Superior temporal gyrus (tissue), 1 donor: ENCODE results near the gene PFKL.
"Not testable (repeated sequence)": the region's sequence is repeated elsewhere in the genome, so short reads cannot be mapped to it uniquely, and the experiment has no call there.

ENCODE experiments used
- DNase-seq: peaks from one replicate; pipeline ENCODE4 v3.0.0-alpha.2; 2016; ENCODE audit errors: extremely low spot score

PFKL gene

DNA sequence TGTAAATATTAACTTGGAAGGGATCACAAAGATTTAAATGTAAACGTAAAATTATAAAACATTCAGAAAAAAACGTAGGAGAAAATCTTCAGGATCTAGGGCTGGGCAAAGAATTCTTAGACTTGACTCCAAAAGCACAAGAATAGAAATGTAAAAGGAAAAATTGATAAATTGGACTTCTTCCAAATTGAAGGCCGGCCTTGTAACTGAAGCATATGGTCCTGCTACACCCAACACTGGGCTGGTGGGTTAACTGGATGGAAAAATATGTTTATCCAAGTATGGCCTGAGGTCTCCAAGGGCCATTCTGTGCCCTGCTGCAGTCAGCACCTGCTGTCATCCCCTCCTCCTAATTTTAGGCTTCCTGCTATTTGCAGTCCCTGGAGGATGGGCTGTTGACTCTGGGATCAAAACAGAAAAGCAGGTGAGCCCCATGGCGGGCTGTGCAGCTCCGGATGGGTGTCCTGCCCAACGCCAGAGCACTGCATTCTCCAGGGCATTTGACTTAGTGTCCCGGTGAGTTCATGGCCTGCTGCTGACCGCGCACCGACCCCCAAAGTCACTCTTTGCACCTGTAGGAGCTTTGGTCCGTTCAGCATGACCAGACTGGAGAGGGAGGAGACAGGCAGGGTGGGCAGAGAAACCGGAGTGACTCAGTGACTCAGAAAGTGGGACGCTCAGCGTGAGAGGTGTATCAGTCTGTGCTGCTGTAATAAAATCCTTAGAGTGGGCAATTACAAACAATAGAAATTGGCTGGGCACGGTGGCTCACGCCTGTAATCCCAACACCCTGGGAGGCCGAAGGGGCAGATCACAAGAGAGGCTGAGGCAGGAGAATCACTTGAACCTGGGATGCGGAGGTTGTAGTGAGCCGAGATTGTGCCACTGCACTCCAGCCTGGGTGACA, 20.2 kb upstream of the PFKL start:
- no peak for DNase-seq

DNA sequence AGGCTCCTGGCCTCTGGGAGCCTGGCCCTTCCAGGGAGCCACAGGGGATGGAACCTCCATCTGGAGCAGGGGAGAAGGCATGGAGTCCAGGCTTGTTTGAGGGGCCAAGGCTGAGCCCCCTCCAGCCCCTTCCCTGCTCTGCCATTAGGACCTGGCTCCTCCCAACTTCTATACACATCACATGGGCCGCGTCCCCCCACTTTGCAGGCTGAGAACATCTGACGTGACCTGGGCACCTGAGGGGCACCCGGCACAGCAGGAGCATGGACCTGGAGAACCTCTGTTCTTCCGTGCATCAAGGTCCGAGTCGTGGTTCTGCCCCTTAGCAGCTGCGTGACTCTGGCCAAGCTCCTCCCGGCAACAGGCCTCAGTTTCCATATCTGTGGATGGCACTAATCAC, 18.1 kb upstream of the PFKL start:
- no peak for DNase-seq

DNA sequence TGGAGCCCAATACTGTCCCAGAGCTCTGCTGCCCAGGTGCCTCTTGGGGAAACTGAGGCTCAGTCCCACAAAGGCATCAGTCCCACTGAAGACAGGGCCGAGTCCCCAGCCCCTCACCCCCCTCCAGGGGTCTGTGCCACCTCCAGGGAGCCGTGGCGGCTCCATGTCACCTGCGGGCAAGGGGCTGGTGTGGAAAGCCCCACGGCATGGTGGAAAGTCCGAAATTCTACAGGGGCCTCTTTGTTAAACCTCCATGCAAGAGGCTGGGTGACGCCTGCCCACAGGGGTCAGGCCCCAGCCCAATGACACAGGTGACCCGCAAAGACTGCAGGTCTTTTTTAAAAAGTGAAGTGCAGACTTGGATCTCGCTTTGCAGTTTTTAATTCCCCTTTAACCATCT, 17.5 kb upstream of the PFKL start:
- DNase-seq: no peak

DNA sequence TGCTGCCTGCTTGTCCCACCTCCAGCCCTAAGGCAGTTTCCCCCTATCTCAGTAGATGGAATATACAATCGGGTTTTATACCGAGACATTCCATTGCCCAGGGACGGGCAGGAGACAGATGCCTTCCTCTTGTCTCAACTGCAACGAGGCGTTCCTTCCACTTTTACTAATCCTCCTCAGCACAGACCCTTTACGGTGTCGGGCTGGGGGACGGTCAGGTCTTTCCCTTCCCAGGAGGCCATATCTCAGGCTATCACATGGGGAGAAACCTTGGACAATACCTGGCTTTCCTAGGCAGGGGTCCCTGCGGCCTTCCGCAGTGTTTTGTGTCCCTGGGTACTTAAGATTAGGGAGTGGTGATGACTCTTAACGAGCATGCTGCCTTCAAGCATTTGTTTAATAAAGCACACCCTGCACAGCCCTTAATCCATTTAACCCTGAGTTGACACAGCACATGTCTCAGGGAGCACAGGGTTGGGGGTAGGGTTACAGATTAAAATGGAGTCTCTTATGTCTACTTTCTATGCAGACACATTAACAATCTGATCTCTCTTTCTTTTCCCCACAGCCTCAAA, 16.6 kb upstream of the PFKL start:
- DNase-seq: not testable (repeated sequence)

DNA sequence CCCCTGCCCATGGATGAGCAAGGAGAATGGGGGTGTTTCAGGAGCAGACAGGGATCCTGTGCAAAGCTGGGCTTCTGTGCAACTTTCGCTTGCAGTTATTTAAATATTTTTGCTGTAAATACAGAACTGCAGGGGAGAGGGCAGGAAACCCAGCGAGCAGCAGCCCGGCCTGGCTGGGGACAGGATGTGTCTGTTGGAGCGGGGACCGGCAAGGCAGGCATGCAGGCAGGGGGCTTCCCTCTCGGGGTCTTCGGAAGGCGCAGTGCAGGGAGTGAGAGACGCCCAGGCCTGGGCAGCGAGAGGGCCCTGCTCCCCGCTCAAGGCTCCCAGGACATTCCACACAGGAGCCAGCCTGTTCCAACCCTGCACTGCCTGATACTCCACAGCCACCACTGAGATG, 15.9 kb upstream of the PFKL start:
- DNase-seq: no peak

DNA sequence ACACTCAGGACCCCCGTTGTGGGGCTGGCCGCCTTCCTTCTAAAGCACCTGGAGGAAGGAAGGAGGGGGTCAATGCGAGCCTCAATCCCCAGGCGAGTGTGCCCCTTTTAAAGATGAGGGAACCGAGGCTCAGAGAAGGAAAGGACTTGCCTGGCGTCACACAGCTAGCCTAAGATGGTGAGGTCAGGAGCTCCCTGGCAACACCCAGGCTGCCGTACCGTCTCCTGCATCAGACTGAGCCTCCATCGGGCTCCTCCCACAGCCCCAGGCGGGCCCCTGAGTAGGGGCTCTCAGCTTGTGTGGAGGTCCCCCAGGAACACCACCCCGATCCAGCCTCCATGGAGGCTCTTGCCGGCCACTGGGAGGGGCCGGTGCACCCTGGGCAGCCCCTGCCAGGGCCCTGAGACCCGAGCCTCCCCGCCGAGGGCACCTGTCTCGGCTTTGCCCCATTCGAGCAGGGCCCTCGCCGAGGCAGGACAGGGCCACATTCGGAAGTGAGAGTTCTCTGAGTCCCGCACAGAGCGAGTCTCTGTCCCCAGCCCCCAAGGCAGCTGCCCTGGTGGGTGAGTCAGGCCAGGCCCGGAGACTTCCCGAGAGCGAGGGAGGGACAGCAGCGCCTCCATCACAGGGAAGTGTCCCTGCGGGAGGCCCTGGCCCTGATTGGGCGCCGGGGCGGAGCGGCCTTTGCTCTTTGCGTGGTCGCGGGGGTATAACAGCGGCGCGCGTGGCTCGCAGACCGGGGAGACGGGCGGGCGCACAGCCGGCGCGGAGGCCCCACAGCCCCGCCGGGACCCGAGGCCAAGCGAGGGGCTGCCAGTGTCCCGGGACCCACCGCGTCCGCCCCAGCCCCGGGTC, 14.5 kb upstream of the PFKL start, which contains the start of gene AIRE:
TSS of gene AIRE (plus strand) at position 739 of the 855 bp plus-strand sequence. CDS start 131 bp downstream, outside the sequence.
- DNase-seq: no peak

DNA sequence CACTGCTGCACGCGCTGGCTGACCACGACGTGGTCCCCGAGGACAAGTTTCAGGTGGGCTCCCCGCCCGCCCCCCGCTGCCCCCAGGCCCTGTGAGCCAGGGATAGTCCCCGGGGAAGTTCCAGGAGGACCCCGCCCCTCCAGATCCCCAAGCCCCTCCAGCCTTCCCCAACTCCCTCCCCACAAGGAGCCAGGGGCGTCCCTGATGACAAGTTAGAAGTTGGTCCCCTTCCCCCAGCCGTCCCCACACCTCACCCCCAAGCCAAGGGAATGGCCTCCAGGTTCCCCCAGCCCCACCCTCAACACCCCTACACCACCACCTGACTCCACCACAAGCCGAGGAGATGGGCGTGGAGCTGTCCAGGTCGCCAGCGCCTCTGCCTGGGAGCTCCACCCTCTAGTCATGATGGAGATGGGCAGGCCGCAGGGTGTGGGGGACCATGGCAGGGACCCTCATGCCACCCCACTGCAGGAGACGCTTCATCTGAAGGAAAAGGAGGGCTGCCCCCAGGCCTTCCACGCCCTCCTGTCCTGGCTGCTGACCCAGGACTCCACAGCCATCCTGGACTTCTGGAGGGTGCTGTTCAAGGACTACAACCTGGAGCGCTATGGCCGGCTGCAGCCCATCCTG, 13.7 kb upstream of the PFKL start:
- no peak for DNase-seq

DNA sequence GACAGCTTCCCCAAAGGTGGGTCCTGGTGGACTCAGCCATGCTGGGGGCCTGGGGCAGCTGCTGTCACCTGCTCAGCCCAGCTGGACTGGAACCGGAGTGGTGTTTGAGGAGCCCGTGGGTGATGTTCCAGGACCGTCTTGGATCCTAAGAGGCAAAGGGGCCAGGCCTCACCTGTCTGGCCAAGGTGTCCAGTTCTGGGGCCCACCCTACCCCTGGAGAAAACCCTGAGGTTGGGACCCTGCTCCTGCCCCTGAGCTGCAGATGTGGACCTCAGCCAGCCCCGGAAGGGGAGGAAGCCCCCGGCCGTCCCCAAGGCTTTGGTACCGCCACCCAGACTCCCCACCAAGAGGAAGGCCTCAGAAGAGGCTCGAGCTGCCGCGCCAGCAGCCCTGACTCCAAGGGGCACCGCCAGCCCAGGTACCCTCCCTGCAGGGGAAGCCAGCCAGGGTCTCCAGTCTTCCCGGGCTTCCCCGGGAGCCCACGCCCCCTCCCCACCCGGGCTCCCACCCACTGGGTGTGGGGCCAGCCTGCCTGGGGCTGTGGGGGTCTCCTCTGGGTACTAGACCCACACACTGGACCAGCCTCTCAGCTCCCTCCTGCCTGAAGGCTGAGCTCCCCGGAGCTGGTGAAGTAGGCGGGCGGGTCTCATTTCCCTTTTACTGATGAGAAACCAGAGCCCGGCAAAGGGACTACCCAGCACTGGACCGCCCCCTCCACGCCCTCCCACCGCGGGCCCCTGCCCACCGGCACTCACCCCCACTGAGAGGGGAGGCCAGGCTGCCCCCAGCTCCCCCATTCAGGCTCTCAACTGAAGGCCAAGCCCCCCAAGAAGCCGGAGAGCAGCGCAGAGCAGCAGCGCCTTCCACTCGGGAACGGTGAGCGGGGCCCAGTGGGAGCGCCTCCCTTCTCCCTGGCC, 12.9 kb upstream of the PFKL start:
- no peak for DNase-seq

DNA sequence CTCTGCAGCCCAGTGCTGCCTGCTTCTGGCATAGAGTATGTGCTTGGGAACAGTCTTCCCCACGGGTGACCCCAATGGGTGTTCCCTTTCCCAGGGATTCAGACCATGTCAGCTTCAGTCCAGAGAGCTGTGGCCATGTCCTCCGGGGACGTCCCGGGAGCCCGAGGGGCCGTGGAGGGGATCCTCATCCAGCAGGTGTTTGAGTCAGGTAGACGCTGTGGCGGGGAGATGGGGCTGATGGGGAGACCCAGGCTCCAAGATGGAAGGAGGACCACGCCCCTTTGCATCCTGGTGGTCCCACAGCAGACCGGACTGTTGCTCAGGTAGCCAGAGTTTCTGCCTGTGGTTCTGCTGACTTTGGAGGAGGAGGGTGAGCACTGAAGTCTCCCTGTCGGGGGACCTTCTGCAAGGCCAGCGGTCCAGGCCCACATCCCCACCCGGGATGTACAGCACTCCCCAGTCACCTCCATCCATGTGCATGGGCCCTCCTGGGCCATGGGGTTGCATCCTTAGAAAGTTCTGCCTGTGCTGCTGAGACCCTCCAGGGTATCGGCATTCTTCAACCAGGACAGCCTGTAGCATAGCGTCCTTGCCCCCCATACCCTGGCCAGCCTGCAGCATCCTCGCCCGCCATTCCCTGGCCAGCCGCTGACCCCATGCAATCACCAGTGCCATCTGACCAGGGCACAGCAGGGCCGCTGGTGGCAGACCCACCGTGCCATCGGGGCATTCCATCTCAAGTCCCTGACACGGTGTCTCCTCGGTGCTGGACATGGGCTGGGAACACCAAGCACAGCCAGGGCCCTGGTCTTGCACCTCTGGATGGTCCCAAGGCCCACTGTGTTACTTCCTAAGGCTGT, 11.4 kb upstream of the PFKL start:
- DNase-seq: no peak

DNA sequence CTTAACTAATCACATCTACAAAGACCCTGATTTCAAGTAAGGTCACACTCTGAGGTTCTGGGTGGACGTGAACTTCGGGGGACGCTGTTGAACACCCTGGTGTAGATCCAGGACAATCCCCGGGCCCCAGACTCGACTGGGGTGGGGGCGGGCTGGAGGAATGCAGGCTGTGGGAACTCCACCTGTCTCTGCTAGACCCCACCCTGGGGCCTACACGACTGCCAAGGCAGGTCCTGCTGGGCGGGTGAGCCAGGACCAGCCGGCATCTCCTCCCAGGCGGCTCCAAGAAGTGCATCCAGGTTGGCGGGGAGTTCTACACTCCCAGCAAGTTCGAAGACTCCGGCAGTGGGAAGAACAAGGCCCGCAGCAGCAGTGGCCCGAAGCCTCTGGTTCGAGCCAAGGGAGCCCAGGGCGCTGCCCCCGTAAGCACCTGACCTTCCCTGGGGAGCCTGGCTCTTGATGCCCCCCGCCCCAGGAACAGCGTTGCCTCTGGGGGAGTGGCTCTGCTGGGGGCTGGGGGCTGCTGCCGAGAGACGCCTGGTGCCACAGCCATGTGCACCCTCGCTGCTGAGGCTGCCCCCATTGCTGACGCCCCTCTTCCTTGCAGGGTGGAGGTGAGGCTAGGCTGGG, 10.4 kb upstream of the PFKL start:
- no peak for DNase-seq

DNA sequence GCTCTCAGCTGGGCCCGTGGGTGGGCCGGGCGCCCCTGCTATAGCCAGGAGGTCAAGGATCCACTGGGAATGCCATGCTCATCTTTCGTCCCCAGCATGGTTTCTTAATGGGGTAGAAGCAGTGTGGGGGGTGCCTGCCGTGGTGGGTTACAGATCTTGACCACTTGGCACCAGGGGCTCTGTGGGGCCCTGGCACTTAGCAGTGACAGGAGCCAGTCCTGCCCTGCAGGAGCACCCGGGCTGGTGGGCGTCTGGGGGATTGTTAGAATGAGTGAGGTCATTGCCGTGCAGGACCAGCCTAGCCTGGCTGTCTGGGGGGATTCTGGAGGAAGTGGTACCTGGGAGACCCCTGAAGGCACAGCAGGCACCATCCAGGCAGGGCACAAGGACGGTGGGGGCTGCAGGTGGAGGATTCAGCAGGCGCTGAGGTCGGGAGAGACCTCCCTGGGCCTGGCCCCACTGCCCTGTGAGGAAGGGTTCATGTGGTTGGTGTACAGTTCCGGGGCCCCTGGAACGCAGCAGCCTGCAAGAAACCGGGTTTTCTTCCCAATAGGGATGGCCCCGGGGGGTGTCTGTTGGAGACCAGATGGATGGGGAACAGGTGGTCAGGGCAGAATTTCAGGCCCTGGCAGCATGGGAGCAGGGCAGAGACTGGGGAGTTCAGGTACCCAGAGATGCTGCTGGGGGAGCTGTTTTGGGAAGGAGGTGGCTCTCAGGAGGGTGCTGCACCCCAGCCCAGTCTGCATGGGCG, 9.4 kb upstream of the PFKL start:
- DNase-seq: no peak

DNA sequence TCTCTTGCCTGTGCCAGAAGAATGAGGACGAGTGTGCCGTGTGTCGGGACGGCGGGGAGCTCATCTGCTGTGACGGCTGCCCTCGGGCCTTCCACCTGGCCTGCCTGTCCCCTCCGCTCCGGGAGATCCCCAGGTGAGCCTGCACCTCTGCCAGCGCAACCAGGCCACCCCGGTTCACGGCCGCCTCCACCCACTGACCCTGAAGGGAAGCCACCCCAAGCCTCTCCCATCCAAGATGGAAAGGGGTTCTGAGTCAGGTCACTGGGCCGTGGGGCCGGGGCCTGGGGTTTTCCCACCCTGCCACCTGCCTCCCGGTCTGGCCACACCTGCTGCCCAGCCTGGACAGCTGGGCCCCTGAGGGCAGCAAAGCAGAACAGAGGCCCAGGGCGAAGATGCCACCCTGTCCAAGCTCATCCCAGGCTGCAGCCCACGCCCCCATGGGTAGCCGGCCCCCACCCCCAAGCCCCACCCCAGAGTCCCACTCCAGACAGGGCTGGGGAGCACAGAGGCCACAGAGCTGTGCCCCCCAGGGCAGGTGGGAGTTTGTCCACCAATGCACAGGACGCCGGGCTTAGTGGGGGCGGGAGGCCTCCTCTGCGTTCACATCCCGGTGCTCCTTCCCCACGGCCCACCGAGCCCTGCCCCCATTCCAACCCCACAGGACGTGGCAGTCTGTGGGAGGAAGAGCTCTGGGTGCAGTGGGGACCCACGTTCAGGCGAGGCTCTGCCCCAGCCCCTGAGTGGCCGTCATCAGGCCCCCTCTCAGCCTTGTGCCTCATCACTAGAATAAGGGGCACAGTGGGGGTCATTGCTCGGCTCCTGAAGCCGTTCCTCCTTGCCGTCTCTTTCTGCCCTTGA, 8.5 kb upstream of the PFKL start:
- DNase-seq: no peak

DNA sequence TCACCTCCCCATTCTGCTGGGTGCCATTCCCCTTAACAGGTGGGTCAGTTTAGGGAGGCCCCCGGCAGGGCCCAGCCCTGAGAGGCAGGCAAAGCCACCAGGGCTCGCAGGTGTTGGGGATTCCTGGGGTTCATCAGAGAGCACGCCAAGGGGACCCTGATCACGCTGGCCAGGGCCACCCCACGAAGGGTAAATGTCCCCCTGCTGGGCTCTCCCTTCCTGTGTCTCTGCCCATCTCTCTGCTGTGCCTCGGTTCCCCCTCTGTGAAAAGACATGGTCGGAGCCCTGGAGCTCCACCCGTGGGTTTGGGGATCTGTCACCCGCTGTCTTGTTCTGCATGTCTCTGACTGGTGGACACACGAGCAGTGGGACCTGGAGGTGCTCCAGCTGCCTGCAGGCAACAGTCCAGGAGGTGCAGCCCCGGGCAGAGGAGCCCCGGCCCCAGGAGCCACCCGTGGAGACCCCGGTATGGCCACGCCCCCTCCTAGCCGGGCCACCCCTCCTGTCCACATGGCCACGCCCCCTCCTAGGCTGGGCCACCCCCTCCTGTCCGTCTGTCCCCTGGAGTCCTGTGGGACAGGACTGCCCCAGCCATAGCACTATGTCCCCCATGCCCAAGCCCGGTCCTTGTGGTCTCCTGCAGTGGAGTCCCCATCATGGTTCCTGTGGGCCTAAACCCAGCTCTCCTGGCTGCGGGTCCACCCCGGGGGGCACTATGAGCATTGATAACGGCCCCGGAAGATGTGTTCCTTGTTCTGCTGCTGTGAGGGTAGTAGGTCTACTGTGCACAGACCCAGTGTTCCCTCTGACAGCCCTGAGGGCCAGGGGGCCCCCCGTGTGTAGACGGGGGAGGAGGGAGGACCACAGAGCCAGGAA, 7.7 kb upstream of the PFKL start:
- DNase-seq: no peak

DNA sequence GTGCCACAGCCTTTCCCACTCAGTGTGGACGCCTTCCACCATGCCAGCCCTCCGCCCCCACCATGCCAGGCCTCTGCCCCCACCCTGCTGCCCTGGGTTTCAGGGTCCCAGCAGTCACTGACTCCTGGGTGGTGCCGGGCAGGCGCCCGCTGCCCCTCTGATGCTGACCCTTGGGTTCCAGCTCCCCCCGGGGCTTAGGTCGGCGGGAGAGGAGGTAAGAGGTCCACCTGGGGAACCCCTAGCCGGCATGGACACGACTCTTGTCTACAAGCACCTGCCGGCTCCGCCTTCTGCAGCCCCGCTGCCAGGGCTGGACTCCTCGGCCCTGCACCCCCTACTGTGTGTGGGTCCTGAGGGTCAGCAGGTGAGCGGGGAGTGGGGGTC, 7.0 kb upstream of the PFKL start:
- no peak for DNase-seq

DNA sequence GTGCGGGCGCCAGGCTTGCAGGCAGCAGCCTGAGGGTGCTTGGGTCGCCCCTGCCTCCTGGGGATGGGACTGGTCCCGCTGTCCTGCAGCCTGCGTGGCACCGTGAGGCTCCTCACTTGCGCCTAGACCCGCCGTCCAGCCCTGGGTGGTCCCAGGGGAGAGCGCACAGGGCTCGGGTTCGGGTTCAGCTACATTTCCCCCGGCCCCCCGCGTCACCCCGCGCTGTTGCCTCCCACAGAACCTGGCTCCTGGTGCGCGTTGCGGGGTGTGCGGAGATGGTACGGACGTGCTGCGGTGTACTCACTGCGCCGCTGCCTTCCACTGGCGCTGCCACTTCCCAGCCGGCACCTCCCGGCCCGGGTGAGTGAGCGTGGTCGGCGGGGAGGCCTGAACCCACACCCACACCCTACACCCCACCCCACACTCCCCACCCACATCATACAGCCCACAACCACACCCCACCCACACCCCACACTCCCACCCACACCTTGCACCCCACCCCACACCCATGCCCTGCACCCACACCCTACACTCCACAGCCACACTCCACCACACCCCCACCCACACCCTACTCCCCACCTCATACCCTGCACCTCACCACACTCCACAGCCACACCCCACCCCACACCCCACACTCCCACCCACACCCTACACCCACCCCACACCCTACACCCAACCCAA, 6.2 kb upstream of the PFKL start:
- no peak for DNase-seq
